ENCODE data around the gene COL24A1. TPM values are rescaled to one million over a fixed set of nuclear protein-coding genes. Genes with fewer than 3 reads are reported as not detected.

COL24A1 gene
- total and polyA plus RNA-seq, 2 of the 8 experiments (the other 6 are each of a cell fraction or from before 2014, with no cell fraction given), result 0.23 to 1.1 TPM

DNA sequence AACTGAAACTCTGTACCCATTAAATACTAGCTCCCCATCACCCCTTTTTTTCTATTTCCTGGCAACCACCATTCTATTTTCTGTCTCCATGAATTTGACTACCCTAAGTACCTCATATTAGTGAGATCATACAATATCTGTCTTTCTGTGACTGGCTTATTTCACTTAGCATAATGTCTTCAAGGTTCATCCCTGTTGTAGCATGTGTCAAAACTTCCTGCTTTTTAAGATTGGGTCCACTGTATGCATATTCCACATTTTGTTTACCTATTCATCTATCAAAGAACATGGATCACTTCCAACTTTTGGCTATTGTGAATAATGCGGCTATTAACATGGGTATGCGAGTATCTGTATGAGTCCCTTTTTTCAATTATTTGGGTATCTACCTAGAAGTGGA, 266.7 kb downstream of the COL24A1 start (continued):
- TF ChIP-seq, protein P1, sequence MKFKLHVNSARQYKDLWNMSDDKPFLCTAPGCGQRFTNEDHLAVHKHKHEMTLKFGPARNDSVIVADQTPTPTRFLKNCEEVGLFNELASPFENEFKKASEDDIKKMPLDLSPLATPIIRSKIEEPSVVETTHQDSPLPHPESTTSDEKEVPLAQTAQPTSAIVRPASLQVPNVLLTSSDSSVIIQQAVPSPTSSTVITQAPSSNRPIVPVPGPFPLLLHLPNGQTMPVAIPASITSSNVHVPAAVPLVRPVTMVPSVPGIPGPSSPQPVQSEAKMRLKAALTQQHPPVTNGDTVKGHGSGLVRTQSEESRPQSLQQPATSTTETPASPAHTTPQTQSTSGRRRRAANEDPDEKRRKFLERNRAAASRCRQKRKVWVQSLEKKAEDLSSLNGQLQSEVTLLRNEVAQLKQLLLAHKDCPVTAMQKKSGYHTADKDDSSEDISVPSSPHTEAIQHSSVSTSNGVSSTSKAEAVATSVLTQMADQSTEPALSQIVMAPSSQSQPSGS (IDR thresholded peaks at IDR 0.05; ENCODE audit: low read length), result no peak
- TF ChIP-seq NANOG (IDR thresholded peaks at IDR 0.05; ENCODE audit: insufficient read depth, low read depth, low read length, poor library complexity, severe bottlenecking) (no peak), HDAC6 (IDR thresholded peaks at IDR 0.05; ENCODE audit: low read depth, low read length) (no peak)
- TF ChIP-seq, protein P2, sequence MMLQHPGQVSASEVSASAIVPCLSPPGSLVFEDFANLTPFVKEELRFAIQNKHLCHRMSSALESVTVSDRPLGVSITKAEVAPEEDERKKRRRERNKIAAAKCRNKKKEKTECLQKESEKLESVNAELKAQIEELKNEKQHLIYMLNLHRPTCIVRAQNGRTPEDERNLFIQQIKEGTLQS (IDR thresholded peaks at IDR 0.05; ENCODE audit: insufficient read depth, low read depth, low read length), result no peak

Data from H1 (cell line).